ENCODE data around the gene C3orf52.
A peak's percentile ranks its signal among the peaks of the same experiment; 100 is the strongest.
"Not testable (repeated sequence)": the region's sequence is repeated elsewhere in the genome, so short reads cannot be mapped to it uniquely, and the experiment has no call there.

The C3orf52 gene

DNA sequence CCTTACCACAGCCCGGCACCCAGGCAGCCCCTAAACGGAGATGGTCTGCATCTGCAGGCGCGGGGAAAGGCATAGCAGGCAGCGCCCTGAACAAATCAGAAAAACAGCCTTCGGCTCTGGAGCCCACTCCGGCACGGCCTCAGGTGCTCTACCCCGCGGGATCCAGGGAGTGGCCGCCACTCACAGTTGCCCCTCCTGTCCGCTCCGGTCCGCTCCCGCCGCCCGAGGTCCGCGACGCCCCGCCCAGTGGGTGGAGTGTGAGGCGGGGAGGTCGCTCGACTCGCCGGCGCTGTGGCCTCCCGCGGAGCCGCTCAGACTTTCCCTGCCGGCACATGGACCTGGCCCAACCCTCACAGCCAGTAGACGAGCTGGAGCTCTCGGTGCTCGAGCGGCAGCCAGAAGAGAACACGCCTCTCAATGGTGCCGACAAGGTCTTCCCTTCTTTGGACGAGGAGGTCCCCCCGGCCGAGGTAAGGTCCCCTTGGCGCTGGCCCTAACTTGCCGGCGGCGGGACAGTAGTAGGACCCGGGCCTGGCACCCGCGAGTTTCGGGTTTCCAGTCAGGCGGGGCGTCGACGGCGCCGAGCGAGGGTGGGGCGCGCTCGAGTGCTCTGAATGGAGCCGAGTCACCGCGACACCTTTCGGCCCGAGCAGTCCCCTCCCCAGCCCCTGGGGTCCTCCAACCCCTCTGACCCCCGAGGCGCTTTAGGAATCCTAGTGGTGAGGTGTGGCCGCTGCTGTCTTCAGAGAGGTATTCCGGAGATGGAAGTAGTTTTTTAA, at the start of gene C3orf52:
Gene C3orf52 (plus strand): TSS at position 314 of the 779 bp plus-strand sequence. CDS start 19 bp downstream, at position 333.
- peak; percentile 94 for FAIRE-seq
- DNase-seq (ENCODE audit: insufficient read length, low spot score), result peak; percentile 89

DNA sequence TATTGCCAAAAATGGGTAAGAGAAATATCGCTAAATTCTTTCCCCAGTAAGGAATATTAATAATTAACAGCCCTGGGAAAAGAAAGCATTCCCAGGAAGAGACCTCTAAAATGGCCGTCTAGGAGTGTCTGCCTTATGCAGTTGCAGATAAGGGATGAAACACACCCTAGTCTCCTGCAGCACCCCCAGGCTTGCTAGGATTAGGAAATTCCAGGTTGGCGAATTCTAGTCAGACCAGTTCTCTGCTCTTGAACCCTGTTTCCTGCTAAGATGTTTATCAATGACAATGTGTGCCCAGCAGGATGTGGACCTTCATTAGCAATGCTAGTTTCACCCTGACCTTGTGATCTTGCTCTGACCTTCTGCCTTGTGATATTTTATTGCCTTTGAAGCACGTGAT, 49.0 kb upstream of the C3orf52 start:
- not testable (repeated sequence) for FAIRE-seq; DNase-seq (ENCODE audit: insufficient read length, low spot score)

DNA sequence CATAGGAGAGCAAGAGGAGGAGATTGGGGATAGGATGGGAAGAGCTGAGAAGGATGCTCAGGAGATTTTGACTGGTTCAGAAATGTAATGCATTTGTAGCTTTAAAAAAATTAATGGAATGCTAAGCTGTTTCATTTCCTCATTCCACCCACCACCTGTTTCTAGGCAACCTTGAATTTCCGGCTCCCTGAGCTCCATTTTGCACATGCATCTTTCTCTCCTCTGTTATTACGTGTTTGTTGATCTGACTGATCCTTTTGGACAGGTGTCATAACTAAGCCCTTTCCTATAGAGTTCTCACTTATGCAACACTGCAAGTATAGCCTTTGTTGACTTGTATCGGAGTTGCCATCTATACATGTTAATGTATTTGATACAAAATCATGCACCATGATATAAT, 47.3 kb upstream of the C3orf52 start:
- DNase-seq (ENCODE audit: insufficient read length, low spot score) (no peak), FAIRE-seq (no peak)

GRCh38 chr3:112041321-112041720, 44.9 kb upstream of the C3orf52 start:
- DNase-seq (ENCODE audit: insufficient read length, low spot score) (no peak), FAIRE-seq (no peak)

DNA sequence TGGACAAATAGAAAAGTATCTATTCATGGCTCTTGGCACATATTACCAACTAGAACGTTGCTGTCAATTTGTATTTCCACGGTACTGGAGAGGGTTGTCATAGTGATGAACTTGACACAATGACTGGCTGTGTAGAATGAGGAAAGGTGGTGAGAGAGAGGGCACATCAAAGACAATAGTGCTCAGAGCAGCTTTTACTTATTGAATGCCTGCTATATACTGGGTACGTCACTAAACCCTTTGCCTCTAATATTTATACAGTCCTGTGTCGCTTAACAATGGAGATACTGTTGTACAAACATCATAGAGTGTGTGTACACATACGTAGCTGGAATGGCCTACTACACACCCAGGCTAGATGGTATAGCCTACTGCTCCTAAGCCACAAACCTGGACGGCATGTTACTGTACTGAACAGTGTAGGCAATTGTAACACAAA, 43.3 kb upstream of the C3orf52 start:
- peak; percentile 75 for FAIRE-seq
- no peak for DNase-seq (ENCODE audit: insufficient read length, low spot score)

GRCh38 chr3:112043621-112044201, 42.5 kb upstream of the C3orf52 start:
- DNase-seq (ENCODE audit: insufficient read length, low spot score) (peak; percentile 78), FAIRE-seq (no peak)

GRCh38 chr3:112046599-112046998, 39.6 kb upstream of the C3orf52 start:
- DNase-seq (ENCODE audit: insufficient read length, low spot score) (no peak), FAIRE-seq (no peak)

- FAIRE-seq (no peak), DNase-seq (ENCODE audit: insufficient read length, low spot score) (no peak)
Observed at GRCh38 chr3:112047264-112047663, 38.9 kb upstream of the C3orf52 start.

DNA sequence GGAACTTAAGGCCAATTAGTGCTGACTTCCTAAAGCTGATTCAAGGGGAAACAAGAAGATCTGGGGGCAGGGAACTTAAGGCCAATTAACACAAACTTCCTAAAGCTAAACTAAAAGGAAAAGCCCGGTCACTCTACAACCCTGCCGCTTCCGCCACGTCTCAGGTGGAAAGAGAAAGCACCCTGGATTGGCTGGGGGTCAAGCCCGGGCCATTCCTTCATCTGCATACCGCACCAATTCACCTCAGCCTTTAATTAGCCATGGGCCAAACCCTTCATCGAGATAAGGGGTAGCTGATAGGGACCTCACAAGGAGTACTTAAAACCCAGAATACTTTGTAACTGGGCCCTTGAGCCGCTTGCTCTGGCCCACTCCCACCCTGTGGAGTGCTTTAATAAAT, 37.3 kb upstream of the C3orf52 start:
- no peak for FAIRE-seq
- no peak for DNase-seq (ENCODE audit: insufficient read length, low spot score)

DNA sequence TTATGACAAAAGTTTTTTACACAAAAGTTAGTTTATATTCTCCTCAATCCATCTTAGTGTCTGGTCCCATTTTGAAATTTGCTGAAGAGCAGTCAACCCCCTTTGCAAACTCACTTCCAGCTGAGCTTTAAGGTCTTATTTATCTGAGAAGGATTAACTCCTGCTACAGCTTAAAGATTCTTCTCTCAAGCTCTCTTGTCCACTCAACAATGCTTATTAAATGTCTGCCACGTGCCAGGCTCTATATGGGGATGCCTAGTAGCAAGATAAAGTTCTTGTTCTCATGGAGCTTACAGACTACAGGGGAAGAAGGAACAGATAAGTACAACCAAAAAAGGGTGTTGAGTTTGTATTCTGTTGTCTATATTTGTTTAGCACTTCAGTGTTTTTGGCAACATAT, 33.0 kb upstream of the C3orf52 start:
- DNase-seq (ENCODE audit: insufficient read length, low spot score) (no peak), FAIRE-seq (no peak)

- FAIRE-seq (peak; percentile 52), DNase-seq (ENCODE audit: insufficient read length, low spot score) (no peak)
Observed at GRCh38 chr3:112056451-112056929, 29.7 kb upstream of the C3orf52 start.

- FAIRE-seq (no peak), DNase-seq (ENCODE audit: insufficient read length, low spot score) (no peak)
Observed at GRCh38 chr3:112059497-112059896, 26.7 kb upstream of the C3orf52 start.

DNA sequence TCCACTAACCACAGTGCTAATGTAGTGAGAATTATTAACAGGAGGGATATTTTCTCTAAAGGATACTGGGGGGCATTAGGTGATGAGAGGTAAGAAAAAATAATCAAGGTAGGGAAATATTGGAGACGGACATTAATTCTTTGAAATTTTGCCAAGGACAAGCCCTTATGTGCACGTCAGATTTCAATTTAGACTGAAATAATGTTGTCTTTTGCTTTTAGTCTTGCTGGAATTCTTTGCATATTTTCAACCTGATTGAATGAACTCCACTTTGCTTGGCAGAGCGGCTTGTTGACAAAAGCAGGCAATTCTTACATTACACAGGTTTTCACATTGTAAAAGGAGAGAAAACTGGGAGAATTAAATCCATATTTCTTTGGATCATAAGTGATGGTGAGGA, 25.0 kb upstream of the C3orf52 start:
- FAIRE-seq (no peak), DNase-seq (ENCODE audit: insufficient read length, low spot score) (peak; percentile 30)

GRCh38 chr3:112072387-112073060, 13.7 kb upstream of the C3orf52 start:
- not testable (repeated sequence) for DNase-seq (ENCODE audit: insufficient read length, low spot score); FAIRE-seq

DNA sequence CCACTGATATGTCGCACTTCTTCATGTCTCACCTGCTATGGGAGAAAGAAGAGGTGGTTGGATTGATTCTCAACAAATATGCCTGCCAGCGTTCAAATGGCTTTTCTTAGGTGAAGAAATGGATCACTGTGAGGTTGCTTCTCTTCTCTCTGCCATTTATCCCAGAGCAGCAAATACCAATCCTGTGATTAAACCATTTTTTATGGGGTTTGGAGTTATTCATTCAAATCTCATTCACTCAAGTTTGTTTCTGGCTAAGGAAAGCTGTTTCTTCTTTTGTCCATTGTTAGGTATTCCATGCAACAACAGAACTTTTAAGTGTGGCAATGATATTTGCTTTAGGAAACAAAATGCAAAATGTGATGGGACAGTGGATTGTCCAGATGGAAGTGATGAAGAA, 12.2 kb upstream of the C3orf52 start:
- FAIRE-seq (no peak), DNase-seq (ENCODE audit: insufficient read length, low spot score) (no peak)

GRCh38 chr3:112074616-112075497, 11.3 kb upstream of the C3orf52 start:
- FAIRE-seq, result peak; percentile 68
- peak; percentile 76 for DNase-seq (ENCODE audit: insufficient read length, low spot score)

DNA sequence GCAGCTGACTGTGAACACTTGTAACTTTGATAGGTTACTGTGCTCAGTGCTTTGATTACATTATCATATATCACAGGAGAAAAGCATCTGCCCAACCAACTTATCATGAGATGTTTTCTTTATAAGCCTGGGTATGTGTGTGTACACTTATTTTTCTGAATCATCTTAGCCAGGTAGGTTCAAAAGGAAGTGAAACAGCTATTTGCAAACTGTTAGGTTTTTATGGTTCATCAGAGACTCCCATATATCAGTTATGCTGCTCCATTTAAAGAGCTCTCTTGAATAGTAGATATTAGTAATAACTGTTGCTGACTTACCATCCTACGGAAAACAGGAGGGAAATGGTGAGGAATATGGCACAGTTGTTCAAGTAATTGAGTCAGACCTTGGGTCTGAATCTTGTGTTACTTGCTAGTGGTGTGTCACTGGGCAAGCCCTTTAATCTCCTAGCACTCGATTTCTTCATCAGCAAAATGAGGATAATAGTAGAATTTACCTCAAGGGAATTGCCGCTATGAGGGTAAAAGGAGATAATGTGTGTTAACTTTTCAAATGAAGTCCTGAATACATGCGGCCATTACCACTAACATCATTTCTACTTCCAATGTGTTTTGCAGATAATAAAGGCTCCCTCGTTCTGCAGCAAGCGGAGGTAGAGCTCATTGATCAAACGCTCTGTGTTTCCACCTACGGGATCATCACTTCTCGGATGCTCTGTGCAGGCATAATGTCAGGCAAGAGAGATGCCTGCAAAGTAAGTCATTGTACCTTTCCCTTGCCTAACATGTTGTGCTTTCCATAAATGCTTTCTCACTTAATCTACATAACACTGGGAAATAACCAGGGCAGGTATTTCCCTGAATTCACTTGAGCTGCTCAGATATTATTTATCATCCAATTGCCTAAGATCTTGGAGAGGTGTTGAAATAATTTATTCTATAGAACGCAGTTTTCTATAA, 7.8 kb upstream of the C3orf52 start:
- DNase-seq (ENCODE audit: insufficient read length, low spot score), result no peak

DNA sequence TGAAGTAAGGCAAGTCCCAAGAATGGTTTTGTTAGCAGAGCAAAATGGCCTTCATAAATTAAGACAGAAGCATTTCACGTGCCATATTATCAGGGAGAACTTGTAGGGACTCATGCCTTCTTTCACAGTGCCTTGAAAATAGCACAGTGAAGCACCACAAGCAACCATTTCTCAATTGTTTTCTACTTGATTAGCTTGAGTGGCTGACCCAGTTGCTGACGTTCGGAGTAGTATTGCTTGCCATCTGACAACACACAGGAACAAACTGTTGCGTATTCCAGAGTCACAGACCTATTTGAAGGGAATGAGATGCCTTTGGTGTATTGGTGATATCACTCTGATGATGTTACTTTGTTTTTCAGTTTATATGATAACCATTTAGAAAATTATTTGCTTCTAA, 3.0 kb upstream of the C3orf52 start:
- FAIRE-seq, result no peak
- DNase-seq (ENCODE audit: insufficient read length, low spot score), result no peak

More for the DNA sequence above, 7.8 kb upstream of the C3orf52 start:
- no peak for FAIRE-seq

DNA sequence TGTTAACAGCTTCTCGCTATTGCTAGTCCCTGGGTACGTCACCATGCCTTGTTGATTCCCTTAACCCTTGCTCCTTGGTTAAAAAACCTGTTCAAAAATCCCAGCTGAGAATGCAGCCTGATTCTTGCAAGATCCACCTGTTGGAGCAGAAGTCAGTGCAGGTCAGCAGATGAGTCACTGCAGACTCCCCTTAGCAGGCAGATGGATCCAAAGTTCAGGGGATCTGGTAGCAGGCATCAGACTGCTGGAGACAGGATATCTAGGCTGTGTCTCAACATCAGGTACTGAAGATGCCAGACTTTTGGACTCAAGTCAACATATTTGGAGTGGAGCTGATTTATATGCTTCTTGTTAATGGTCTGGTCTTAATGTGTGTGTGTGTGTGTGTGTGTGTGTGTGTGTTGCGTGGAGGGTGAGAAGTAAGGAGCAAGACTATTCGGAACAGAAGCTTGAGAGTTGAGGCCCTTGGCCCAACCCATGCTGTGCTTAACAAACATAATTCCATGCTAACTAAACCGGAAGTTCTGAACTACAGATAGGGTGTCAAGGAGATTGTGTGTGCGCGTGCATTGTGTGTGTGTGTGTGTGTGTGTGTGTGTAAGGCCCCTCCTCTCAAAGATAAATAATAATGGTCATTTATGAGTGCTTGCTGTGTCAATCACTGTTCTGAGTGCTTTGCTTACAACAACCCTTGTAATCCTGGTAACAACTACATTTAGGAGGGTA, 1.0 kb upstream of the C3orf52 start:
- DNase-seq (ENCODE audit: insufficient read length, low spot score), result no peak

More for the DNA sequence above, 1.0 kb upstream of the C3orf52 start:
- FAIRE-seq, result peak; percentile 33
